ENCODE data around the gene EXOSC2.

EXOSC2 gene

GRCh38 chr9:130663977-130664250 lies 29.7 kb upstream of the EXOSC2 start:
- TF ChIP-seq CTCF (IDR thresholded peaks at IDR 0.05; ENCODE audit: low read depth, low read length), result no peak
- H3K4me3 ChIP-seq (ENCODE audit: low read depth, low read length), result no peak overlapping the region
- in situ Hi-C loops (cut with HindIII; ENCODE audit: low sequenced_read_pairs), result no loop called here
- DNase-seq (ENCODE audit: low read depth, low spot score), result no peak

- in situ Hi-C loops (cut with HindIII; ENCODE audit: low sequenced_read_pairs), result no loop called here
- DNase-seq (ENCODE audit: low read depth, low spot score), result no peak
- no peak within 1 kb of the TSS for H3K4me3 ChIP-seq (ENCODE audit: low read depth, low read length)
- TF ChIP-seq CTCF (IDR thresholded peaks at IDR 0.05; ENCODE audit: low read depth, low read length), result no peak
Measured at GRCh38 chr9:130664251-130665028, 29.1 kb upstream of the EXOSC2 start, which contains the start of gene PRDM12. TSS of gene PRDM12 (plus strand) at chr9:130664594. CDS start at chr9:130664654, 60 bp downstream.

- H3K4me3 ChIP-seq (ENCODE audit: low read depth, low read length), result no peak overlapping the region
- no peak for DNase-seq (ENCODE audit: low read depth, low spot score)
- TF ChIP-seq CTCF (IDR thresholded peaks at IDR 0.05; ENCODE audit: low read depth, low read length), result no peak
- in situ Hi-C loops (cut with HindIII; ENCODE audit: low sequenced_read_pairs), result no loop called here
Measured at GRCh38 chr9:130665029-130665430, 28.6 kb upstream of the EXOSC2 start.

GRCh38 chr9:130665431-130666392 lies 27.9 kb upstream of the EXOSC2 start:
- DNase-seq (ENCODE audit: low read depth, low spot score), result no peak
- H3K4me3 ChIP-seq (ENCODE audit: low read depth, low read length), result no peak overlapping the region
- in situ Hi-C loops (cut with HindIII; ENCODE audit: low sequenced_read_pairs), result no loop called here
- no peak for TF ChIP-seq CTCF (IDR thresholded peaks at IDR 0.05; ENCODE audit: low read depth, low read length)

GRCh38 chr9:130666393-130667119 lies 27.0 kb upstream of the EXOSC2 start:
- no peak overlapping the region for H3K4me3 ChIP-seq (ENCODE audit: low read depth, low read length)
- no peak for DNase-seq (ENCODE audit: low read depth, low spot score)
- in situ Hi-C loops (cut with HindIII; ENCODE audit: low sequenced_read_pairs), result no loop called here
- TF ChIP-seq CTCF (IDR thresholded peaks at IDR 0.05; ENCODE audit: low read depth, low read length), result no peak

GRCh38 chr9:130667120-130667435 lies 26.5 kb upstream of the EXOSC2 start:
- TF ChIP-seq CTCF (IDR thresholded peaks at IDR 0.05; ENCODE audit: low read depth, low read length), result no peak
- in situ Hi-C loops (cut with HindIII; ENCODE audit: low sequenced_read_pairs), result no loop called here
- no peak overlapping the region for H3K4me3 ChIP-seq (ENCODE audit: low read depth, low read length)
- DNase-seq (ENCODE audit: low read depth, low spot score), result no peak

All from astrocyte of the spinal cord (primary cell).